ENCODE data around the gene FNDC8. TPM values are rescaled to one million over a fixed set of nuclear protein-coding genes. Genes with fewer than 3 reads are reported as not detected.

Gene FNDC8
- total and polyA plus RNA-seq, 2 experiments from 2014 or later: not detected

DNA sequence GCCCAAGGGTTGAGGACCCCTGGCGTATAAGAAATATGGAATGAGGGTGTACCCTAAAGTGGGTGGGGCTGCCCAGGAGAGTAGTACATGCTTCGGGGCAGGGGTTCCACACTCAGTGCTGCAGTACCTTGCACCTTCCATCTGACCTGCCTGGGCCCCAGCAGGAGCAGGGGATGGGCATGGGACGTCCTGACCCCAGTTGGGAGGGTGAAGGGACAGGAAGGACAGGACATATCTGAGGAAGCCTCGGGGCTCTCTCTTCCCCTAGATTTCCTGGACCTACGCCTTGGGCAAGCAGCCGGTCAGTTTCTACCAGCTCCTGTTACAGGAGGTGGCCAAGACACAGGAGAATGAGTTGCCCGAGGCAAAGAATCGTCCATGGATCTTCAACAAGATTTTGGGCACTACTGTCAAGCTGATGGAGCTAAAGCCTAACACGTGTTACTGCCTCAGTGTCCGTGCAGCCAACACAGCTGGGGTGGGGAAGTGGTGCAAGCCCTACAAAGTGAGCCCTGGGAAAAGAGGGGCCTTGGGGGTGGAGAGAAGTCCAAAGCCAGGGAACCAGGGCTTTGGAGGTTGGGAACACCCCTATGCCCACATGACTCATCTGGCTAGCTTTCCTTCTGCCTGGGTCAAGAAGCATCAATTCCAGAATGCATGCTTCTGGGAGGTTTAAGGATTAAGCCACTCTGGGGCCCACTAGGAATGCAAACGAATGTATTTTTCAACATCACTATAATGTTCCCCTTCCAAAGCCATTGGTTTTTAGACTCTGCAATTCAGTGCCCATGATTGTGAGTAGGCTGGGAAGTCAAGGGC is 7.9 kb downstream of the FNDC8 start:
- Histone ChIP-seq H3K4me3 (no peak overlapping the region), H2AFZ (no peak overlapping the region), H3K9me3 (ENCODE audit: low read depth) (no peaks in the 10 kb centered on the region), H3K4me2 (no peak overlapping the region), H4K20me1 (ENCODE audit: insufficient read depth, poor library complexity, severe bottlenecking) (no peaks in the 10 kb centered on the region), H3K27ac (no peak overlapping the region), H3K27me3 (no peaks in the 10 kb centered on the region), H3K79me2 (no peaks in the 10 kb centered on the region), H3K36me3 (replicated peaks; ENCODE audit: insufficient read depth, low read depth) (no peaks in the 10 kb centered on the region), H3K4me1 (ENCODE audit: insufficient read depth) (no peaks in the 10 kb centered on the region), H3K9me2 (replicated peaks; ENCODE audit: insufficient read depth) (no peaks in the 10 kb centered on the region)
- no peak for DNase-seq (ENCODE audit: low spot score)
- WGBS (ENCODE audit: low lambda C conversion rate, missing lambda C conversion rate): 86% methylated on average over 11 of the region's 11 CpGs
- TF ChIP-seq EZH2phosphoT487 (IDR thresholded peaks at IDR 0.05; ENCODE audit: low read depth, severe bottlenecking, unreplicated experiment): no peak
- TF ChIP-seq, protein P1, sequence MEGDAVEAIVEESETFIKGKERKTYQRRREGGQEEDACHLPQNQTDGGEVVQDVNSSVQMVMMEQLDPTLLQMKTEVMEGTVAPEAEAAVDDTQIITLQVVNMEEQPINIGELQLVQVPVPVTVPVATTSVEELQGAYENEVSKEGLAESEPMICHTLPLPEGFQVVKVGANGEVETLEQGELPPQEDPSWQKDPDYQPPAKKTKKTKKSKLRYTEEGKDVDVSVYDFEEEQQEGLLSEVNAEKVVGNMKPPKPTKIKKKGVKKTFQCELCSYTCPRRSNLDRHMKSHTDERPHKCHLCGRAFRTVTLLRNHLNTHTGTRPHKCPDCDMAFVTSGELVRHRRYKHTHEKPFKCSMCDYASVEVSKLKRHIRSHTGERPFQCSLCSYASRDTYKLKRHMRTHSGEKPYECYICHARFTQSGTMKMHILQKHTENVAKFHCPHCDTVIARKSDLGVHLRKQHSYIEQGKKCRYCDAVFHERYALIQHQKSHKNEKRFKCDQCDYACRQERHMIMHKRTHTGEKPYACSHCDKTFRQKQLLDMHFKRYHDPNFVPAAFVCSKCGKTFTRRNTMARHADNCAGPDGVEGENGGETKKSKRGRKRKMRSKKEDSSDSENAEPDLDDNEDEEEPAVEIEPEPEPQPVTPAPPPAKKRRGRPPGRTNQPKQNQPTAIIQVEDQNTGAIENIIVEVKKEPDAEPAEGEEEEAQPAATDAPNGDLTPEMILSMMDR (IDR thresholded peaks at IDR 0.05; ENCODE audit: poor library complexity): no peak
- no peak for TF ChIP-seq EZH2 (IDR thresholded peaks at IDR 0.05; ENCODE audit: borderline replicate concordance)

DNA sequence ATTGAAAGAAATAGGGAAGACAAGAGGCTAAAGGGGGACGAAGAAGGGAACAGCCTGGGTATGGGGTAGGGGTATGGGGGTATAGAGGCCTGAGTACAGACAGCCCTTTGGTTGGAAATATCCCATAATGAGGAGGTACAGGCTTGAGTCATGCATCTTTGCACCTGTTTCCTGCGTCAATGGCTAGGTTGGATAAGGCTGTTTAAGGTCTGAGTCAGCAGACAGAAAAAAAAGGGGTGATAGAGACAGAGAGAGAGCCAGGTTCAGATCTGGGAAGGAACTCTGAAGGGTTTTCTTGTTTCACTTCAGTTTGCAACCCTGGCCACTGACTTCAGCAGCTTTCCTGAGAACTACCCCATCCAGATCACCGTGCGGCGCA is 8.5 kb downstream of the FNDC8 start:
- Histone ChIP-seq H4K20me1 (ENCODE audit: insufficient read depth, poor library complexity, severe bottlenecking) (no peaks in the 10 kb centered on the region), H3K4me3 (no peak overlapping the region), H3K27me3 (no peaks in the 10 kb centered on the region), H3K36me3 (replicated peaks; ENCODE audit: insufficient read depth, low read depth) (no peaks in the 10 kb centered on the region), H3K4me1 (ENCODE audit: insufficient read depth) (no peaks in the 10 kb centered on the region), H3K4me2 (no peak overlapping the region), H2AFZ (no peak overlapping the region), H3K27ac (no peak overlapping the region), H3K79me2 (no peaks in the 10 kb centered on the region), H3K9me2 (replicated peaks; ENCODE audit: insufficient read depth) (no peaks in the 10 kb centered on the region), H3K9me3 (ENCODE audit: low read depth) (no peaks in the 10 kb centered on the region)
- no peak for DNase-seq (ENCODE audit: low spot score)
- TF ChIP-seq EZH2phosphoT487 (IDR thresholded peaks at IDR 0.05; ENCODE audit: low read depth, severe bottlenecking, unreplicated experiment) (no peak), EZH2 (IDR thresholded peaks at IDR 0.05; ENCODE audit: borderline replicate concordance) (no peak)
- TF ChIP-seq, protein P1 (IDR thresholded peaks at IDR 0.05; ENCODE audit: poor library complexity): no peak
- 90% methylated on average over 5 of the region's 5 CpGs for WGBS (ENCODE audit: low lambda C conversion rate, missing lambda C conversion rate)

DNA sequence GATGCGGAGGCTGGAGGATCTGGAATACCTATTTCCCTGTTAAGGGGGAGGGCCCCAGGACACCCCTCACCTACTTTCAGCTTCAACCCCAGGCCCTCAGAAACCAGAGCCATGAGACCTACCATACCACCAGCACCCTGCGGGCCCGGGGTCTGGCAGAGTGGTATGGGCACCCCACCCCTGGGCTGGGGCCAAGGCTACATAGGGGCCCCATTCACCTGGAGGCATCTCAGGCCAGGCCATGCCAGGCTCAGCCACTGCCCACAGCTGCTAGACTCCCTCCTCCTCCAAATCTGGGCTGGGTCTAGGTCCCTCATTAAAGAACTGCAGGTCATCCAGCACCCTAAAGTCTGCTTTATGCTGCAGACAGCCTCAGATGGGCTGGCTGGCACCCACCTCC is 9.0 kb downstream of the FNDC8 start:
- Histone ChIP-seq H3K4me2 (no peak overlapping the region), H3K79me2 (no peaks in the 10 kb centered on the region), H3K27me3 (no peaks in the 10 kb centered on the region), H3K9me3 (ENCODE audit: low read depth) (no peaks in the 10 kb centered on the region), H3K36me3 (replicated peaks; ENCODE audit: insufficient read depth, low read depth) (no peaks in the 10 kb centered on the region), H4K20me1 (ENCODE audit: insufficient read depth, poor library complexity, severe bottlenecking) (no peaks in the 10 kb centered on the region), H3K4me1 (ENCODE audit: insufficient read depth) (no peaks in the 10 kb centered on the region), H2AFZ (no peak overlapping the region), H3K4me3 (no peak overlapping the region), H3K9me2 (replicated peaks; ENCODE audit: insufficient read depth) (no peaks in the 10 kb centered on the region), H3K27ac (no peak overlapping the region)
- WGBS (ENCODE audit: low lambda C conversion rate, missing lambda C conversion rate): 94% methylated on average over 3 of the region's 3 CpGs
- DNase-seq (ENCODE audit: low spot score): no peak
- TF ChIP-seq, protein P1 (IDR thresholded peaks at IDR 0.05; ENCODE audit: poor library complexity): no peak
- TF ChIP-seq EZH2 (IDR thresholded peaks at IDR 0.05; ENCODE audit: borderline replicate concordance) (no peak), EZH2phosphoT487 (IDR thresholded peaks at IDR 0.05; ENCODE audit: low read depth, severe bottlenecking, unreplicated experiment) (no peak)

Data from hepatocyte (in vitro differentiated cells).